ENCODE data around the gene SPTBN1.

DNA sequence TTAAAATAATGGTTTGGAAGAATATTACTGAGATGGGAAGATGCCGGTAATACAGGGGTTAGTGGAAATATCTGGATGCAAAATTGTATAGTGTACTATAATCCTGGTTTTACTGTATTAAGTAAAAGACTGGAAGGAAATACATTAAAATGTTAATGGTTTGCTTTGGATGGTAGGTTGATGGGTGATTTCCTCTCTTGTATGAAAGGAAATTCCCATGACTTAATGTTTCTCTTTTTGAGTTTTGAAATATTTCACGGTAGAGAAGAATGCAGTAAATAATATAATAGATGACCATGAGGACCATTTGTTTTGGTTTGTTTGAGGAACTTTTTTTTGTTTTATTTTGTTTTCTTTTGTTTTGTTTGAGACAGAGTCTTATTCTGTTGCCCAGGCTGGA, 8.2 kb downstream of the SPTBN1 start:
- TF ChIP-seq, protein P1, sequence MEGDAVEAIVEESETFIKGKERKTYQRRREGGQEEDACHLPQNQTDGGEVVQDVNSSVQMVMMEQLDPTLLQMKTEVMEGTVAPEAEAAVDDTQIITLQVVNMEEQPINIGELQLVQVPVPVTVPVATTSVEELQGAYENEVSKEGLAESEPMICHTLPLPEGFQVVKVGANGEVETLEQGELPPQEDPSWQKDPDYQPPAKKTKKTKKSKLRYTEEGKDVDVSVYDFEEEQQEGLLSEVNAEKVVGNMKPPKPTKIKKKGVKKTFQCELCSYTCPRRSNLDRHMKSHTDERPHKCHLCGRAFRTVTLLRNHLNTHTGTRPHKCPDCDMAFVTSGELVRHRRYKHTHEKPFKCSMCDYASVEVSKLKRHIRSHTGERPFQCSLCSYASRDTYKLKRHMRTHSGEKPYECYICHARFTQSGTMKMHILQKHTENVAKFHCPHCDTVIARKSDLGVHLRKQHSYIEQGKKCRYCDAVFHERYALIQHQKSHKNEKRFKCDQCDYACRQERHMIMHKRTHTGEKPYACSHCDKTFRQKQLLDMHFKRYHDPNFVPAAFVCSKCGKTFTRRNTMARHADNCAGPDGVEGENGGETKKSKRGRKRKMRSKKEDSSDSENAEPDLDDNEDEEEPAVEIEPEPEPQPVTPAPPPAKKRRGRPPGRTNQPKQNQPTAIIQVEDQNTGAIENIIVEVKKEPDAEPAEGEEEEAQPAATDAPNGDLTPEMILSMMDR (IDR thresholded peaks at IDR 0.05): no peak
- no peak for TF ChIP-seq POLR2A (IDR thresholded peaks at IDR 0.05)

Data from stomach (tissue), 4 donors.